Loucy (cell line): ENCODE data around the gene PAM.

ENCODE experiments used
- H2AFZ ChIP-seq: fragments of 200-600 bp; sonication (generic); 2 replicates; pipeline ENCODE4 v1.6.0; 2016; ENCODE audit warnings: antibody characterized with exemption, mild to moderate bottlenecking, low read length, moderate library complexity
- H3F3A ChIP-seq: fragments of 200-600 bp; 2 replicates; pipeline ENCODE4 v1.6.0; 2016; ENCODE audit warnings: antibody characterized with exemption, low read depth, mild to moderate bottlenecking
- H3K27me3 ChIP-seq: fragments of 200-600 bp; sonication (generic); 2 replicates; pipeline ENCODE4 v1.6.1; 2014; ENCODE audit warnings: low read length, mild to moderate bottlenecking; ENCODE audit not compliant: insufficient read depth, poor library complexity, severe bottlenecking
- H3K36me3 ChIP-seq: fragments of 200-600 bp; sonication (generic); 2 replicates; pipeline ENCODE4 v1.6.1; 2016; ENCODE audit warnings: low read length; ENCODE audit not compliant: insufficient read depth
- H3K4me1 ChIP-seq: fragments of 200-600 bp; sonication (generic); 2 replicates; pipeline ENCODE4 v1.5.1; 2014; ENCODE audit warnings: low read length, mild to moderate bottlenecking; ENCODE audit not compliant: insufficient read depth, poor library complexity, severe bottlenecking
- H3K4me2 ChIP-seq: fragments of 200-600 bp; sonication (generic); 2 replicates; pipeline ENCODE4 v1.6.0; 2014; ENCODE audit warnings: antibody characterized with exemption, low read length, low read depth, mild to moderate bottlenecking; ENCODE audit not compliant: poor library complexity, severe bottlenecking
- H3K4me3 ChIP-seq: fragments of 200-600 bp; sonication (generic); 2 replicates; pipeline ENCODE4 v1.5.1; 2014; ENCODE audit warnings: low read length, mild to moderate bottlenecking, mixed read lengths; ENCODE audit not compliant: poor library complexity, severe bottlenecking
- H3K79me2 ChIP-seq: fragments of 200-600 bp; sonication (generic); 2 replicates; pipeline ENCODE4 v1.6.1; 2014; ENCODE audit warnings: low read length; ENCODE audit not compliant: insufficient read depth
- H3K9ac ChIP-seq: fragments of 200-600 bp; sonication (generic); 2 replicates; pipeline ENCODE4 v1.6.0; 2014; ENCODE audit warnings: mild to moderate bottlenecking, low read depth, low read length, moderate library complexity; ENCODE audit not compliant: poor library complexity, severe bottlenecking
- H3K9me2 ChIP-seq: fragments of 200-600 bp; sonication (generic); replicated peaks from 2 replicates; pipeline ENCODE4 v1.6.1; 2016; ENCODE audit warnings: low read depth, low read length, mixed read lengths
- H3K9me3 ChIP-seq: fragments of 200-600 bp; sonication (generic); 2 replicates; pipeline ENCODE4 v1.6.1; 2014; ENCODE audit warnings: mild to moderate bottlenecking, antibody characterized with exemption, low read length, low read depth; ENCODE audit not compliant: insufficient read depth
- H4K20me1 ChIP-seq: fragments of 200-600 bp; sonication (generic); 2 replicates; pipeline ENCODE4 v1.6.0; 2014; ENCODE audit warnings: antibody characterized with exemption, low read length, mild to moderate bottlenecking; ENCODE audit not compliant: insufficient read depth, poor library complexity, severe bottlenecking
- CTCF ChIP-seq: fragments of 200-600 bp; sonication (generic); conservative IDR thresholded peaks from 2 replicates; pipeline ENCODE4 v1.5.1; 2014; ENCODE audit warnings: mild to moderate bottlenecking, antibody characterized with exemption, low read length
- EZH2phosphoT487 ChIP-seq: fragments of 200-600 bp; IDR thresholded peaks from 2 replicates; pipeline ENCODE4 v1.6.1; 2018; ENCODE audit warnings: antibody characterized with exemption, mild to moderate bottlenecking, moderate library complexity, borderline replicate concordance

Gene PAM

GRCh38 chr5:103075442-103075841 is 320.3 kb downstream of the PAM start:
- Histone ChIP-seq H3K4me3 (no peak overlapping the region), H3K36me3 (no peaks in the 10 kb centered on the region), H3K9me3 (no peaks in the 10 kb centered on the region), H3K4me2 (no peak overlapping the region), H3F3A (no peaks in the 10 kb centered on the region), H3K79me2 (no peaks in the 10 kb centered on the region), H3K4me1 (no peaks in the 10 kb centered on the region), H2AFZ (no peak overlapping the region), H3K27me3 (no peaks in the 10 kb centered on the region), H3K9me2 (no peaks in the 10 kb centered on the region), H3K9ac (no peak overlapping the region), H4K20me1 (no peaks in the 10 kb centered on the region)
- no peak for TF ChIP-seq EZH2phosphoT487
- no peak for TF ChIP-seq CTCF
